HFFc6 (cell line): ENCODE measurements around the gene ZNF618. TPM values are rescaled to one million over a fixed set of nuclear protein-coding genes. Genes with fewer than 3 reads are reported as not detected.

Source experiments
- DNase-seq: peaks from one replicate; pipeline ENCODE4 v3.0.0-alpha.2; 2018
- H3K27ac Mint-ChIP-seq: 2 replicates; pipeline ENCODE4 v1.8.0; 2020; ENCODE audit warnings: mild to moderate bottlenecking, mixed read lengths
- H3K27me3 Mint-ChIP-seq: 2 replicates; pipeline ENCODE4 v1.8.0; 2021; ENCODE audit warnings: mild to moderate bottlenecking, moderate library complexity, mixed read lengths; ENCODE audit not compliant: insufficient read depth
- H3K36me3 Mint-ChIP-seq: 2 replicates; pipeline ENCODE4 v1.8.0; 2021; ENCODE audit warnings: low read depth, mixed read lengths
- H3K4me1 Mint-ChIP-seq: 2 replicates; pipeline ENCODE4 v1.8.0; 2020; ENCODE audit warnings: low read depth, mixed read lengths
- H3K4me3 Mint-ChIP-seq: 2 replicates; pipeline ENCODE4 v1.8.0; 2020; ENCODE audit warnings: mild to moderate bottlenecking, moderate library complexity, mixed read lengths
- H3K9me3 Mint-ChIP-seq: 2 replicates; pipeline ENCODE4 v1.8.0; 2020; ENCODE audit warnings: mild to moderate bottlenecking, mixed read lengths
- CTCF ChIP-seq: fragments of 200-600 bp; sonication (generic); IDR thresholded peaks from 2 replicates; pipeline ENCODE4 v1.5.0; 2021; ENCODE audit warnings: antibody characterized with exemption, mild to moderate bottlenecking
- long read RNA-seq: library from polyadenylated mRNA; unstranded; transcript quantifications from one replicate; pipeline ENCODE4 v2.0.0, GENCODE V29; 2019
- total RNA-seq, 6 experiments: library from RNA; stranded (reverse); fragmentation: NEBNext Ultra II Directional; extraction: Animal tissue kit (Norgen Biotek cat#: 25700); gene quantifications; 2 replicates in 1 of 6; 3 replicates in 5 of 6; pipeline ENCODE4 v1.2.3, GENCODE V29; 2021

ZNF618 gene
- total RNA-seq: 10 to 100 TPM in 4 of 6 experiments, 1 to 10 TPM in 2; 9.4 to 13.6 (median 11.5) TPM
- long read RNA-seq, partial matches to known transcripts: 2 of 10 reads
- long read RNA-seq, other reads (novel, unspliced or antisense): 8 of 10 reads

- peaks cover 17% of the 10 kb centered on the region for H3K36me3 Mint-ChIP-seq
- H3K27me3 Mint-ChIP-seq: peaks cover 8% of the 10 kb centered on the region
- peak within 1 kb of the TSS; percentile 95 for H3K4me3 Mint-ChIP-seq
- peaks cover 41% of the 10 kb centered on the region for H3K4me1 Mint-ChIP-seq
- no peaks in the 10 kb centered on the region for H3K9me3 Mint-ChIP-seq
- peak; percentile 86 for TF ChIP-seq CTCF
- H3K27ac Mint-ChIP-seq: peak within 1 kb of the TSS; percentile 87
- DNase-seq: no peak
These were observed at the start of gene ZNF618 for GRCh38 chr9:113876151-113876992. ZNF618 (plus strand) TSS chr9:113876309; CDS start chr9:113876381, 72 bp downstream.

GRCh38 chr9:113828221-113828620 is 47.9 kb upstream of the ZNF618 start:
- no peak for TF ChIP-seq CTCF
- Mint-ChIP-seq H3K36me3 (peaks cover 12% of the 10 kb centered on the region), H3K27me3 (peaks cover 26% of the 10 kb centered on the region), H3K4me3 (peak overlapping the region; percentile 64), H3K27ac (no peak overlapping the region; the same call in 1 of the 2 replicates), H3K4me1 (peaks cover 17% of the 10 kb centered on the region), H3K9me3 (peaks cover 11% of the 10 kb centered on the region)
- DNase-seq: no peak

- H3K27ac Mint-ChIP-seq: no peak overlapping the region
- DNase-seq: no peak
- H3K4me3 Mint-ChIP-seq: no peak overlapping the region
- TF ChIP-seq CTCF: no peak
- H3K4me1 Mint-ChIP-seq: no peaks in the 10 kb centered on the region
- H3K9me3 Mint-ChIP-seq: peaks cover 9% of the 10 kb centered on the region
- peaks cover 8% of the 10 kb centered on the region for H3K36me3 Mint-ChIP-seq
- peaks cover 16% of the 10 kb centered on the region for H3K27me3 Mint-ChIP-seq
These were observed 38.8 kb upstream of the ZNF618 start for GRCh38 chr9:113837334-113837733.

GRCh38 chr9:113842086-113842485 is 34.0 kb upstream of the ZNF618 start:
- H3K9me3 Mint-ChIP-seq: peaks cover 11% of the 10 kb centered on the region
- no peak overlapping the region for H3K4me3 Mint-ChIP-seq
- peaks cover 9% of the 10 kb centered on the region; the same call in 1 of the 2 replicates for H3K36me3 Mint-ChIP-seq
- H3K4me1 Mint-ChIP-seq: no peaks in the 10 kb centered on the region
- H3K27ac Mint-ChIP-seq: no peak overlapping the region
- no peak for DNase-seq
- no peak for TF ChIP-seq CTCF
- peaks cover 21% of the 10 kb centered on the region for H3K27me3 Mint-ChIP-seq

GRCh38 chr9:113844466-113844865 is 31.6 kb upstream of the ZNF618 start:
- no peak overlapping the region for H3K27ac Mint-ChIP-seq
- DNase-seq: no peak

More at GRCh38 chr9:113844466-113844865, 31.6 kb upstream of the ZNF618 start:
- no peak overlapping the region for H3K4me3 Mint-ChIP-seq
- H3K27me3 Mint-ChIP-seq: peaks cover 25% of the 10 kb centered on the region
- no peaks in the 10 kb centered on the region for H3K4me1 Mint-ChIP-seq
- peaks cover 9% of the 10 kb centered on the region; the same call in 1 of the 2 replicates for H3K36me3 Mint-ChIP-seq
- no peak for TF ChIP-seq CTCF
- peaks cover 11% of the 10 kb centered on the region for H3K9me3 Mint-ChIP-seq
